ENCODE results near the gene SMG5. TPM values are rescaled to one million over a fixed set of nuclear protein-coding genes. Genes with fewer than 3 reads are reported as not detected.

The SMG5 gene
- polyA plus RNA-seq, 1 experiment = 20.8 TPM

DNA sequence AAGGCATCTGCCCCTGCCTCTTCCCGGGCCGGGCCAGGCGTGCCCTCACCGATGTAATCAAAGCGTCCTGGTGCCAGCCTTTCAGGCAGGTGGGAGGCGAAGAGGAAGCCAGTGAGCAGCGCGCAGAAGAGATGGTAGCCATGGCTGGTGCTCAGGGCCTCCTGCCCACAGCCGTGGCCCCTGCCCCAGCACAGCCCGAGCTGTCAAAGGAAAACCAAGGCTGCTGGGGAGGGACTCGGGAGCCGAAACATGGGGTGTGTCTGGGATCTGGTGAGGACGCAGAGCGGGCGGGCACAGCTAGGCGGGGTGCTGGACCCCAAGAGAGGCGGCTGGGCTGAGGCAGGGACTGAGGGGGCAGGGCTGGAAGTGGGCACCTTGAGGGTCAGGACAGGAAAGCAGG lies 37.9 kb downstream of the SMG5 start:
- Histone ChIP-seq H3K27ac (ENCODE audit: low read depth, low read length) (no peak overlapping the region), H3K27me3 (ENCODE audit: control insufficient read depth, insufficient read depth, low read length) (no peaks in the 10 kb centered on the region), H3K9me3 (ENCODE audit: control insufficient read depth, insufficient read depth, low read length) (no peaks in the 10 kb centered on the region; the same call in 1 of the 2 replicates), H3K4me3 (ENCODE audit: low read depth, low read length) (no peak overlapping the region)
- POLR2A ChIA-PET = interaction anchor here (0.6 to 1.2 kb wide), 3 partner anchors 11 to 131 kb away, joined by 3 to 6 read pairs (median 5); no protein-coding TSS in a partner anchor
- TF ChIP-seq, protein P1, sequence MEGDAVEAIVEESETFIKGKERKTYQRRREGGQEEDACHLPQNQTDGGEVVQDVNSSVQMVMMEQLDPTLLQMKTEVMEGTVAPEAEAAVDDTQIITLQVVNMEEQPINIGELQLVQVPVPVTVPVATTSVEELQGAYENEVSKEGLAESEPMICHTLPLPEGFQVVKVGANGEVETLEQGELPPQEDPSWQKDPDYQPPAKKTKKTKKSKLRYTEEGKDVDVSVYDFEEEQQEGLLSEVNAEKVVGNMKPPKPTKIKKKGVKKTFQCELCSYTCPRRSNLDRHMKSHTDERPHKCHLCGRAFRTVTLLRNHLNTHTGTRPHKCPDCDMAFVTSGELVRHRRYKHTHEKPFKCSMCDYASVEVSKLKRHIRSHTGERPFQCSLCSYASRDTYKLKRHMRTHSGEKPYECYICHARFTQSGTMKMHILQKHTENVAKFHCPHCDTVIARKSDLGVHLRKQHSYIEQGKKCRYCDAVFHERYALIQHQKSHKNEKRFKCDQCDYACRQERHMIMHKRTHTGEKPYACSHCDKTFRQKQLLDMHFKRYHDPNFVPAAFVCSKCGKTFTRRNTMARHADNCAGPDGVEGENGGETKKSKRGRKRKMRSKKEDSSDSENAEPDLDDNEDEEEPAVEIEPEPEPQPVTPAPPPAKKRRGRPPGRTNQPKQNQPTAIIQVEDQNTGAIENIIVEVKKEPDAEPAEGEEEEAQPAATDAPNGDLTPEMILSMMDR (IDR thresholded peaks at IDR 0.05; ENCODE audit: low read depth, low read length) = no peak
- CTCF ChIA-PET = no interaction called here
- DNase-seq (ENCODE audit: low read depth, low spot score) = no peak

DNA sequence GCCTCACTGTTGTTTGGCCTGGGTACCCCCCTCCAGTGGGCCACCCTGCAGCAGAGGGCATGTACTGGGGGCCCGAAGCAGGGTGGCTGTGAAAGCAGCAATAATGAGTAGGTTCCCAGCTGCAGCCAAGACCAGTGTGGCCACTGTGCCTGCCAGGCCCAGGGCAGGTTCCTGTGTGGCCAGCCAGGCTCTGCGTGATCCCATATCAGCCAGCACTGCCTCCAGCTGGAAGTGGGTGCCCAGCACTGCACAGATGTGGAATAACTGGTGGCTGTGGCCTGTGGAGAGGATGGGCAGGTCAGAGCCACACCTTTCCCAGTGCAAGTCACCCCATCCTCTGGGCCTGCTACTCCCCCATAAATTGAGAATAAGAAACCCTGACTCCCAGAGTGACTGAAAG lies 38.5 kb downstream of the SMG5 start:
- Histone ChIP-seq H3K27me3 (ENCODE audit: control insufficient read depth, insufficient read depth, low read length) (no peaks in the 10 kb centered on the region), H3K27ac (ENCODE audit: low read depth, low read length) (no peak overlapping the region), H3K4me3 (ENCODE audit: low read depth, low read length) (no peak overlapping the region), H3K9me3 (ENCODE audit: control insufficient read depth, insufficient read depth, low read length) (no peaks in the 10 kb centered on the region; the same call in 1 of the 2 replicates)
- DNase-seq (ENCODE audit: low read depth, low spot score) = no peak
- ChIA-PET POLR2A (interaction anchor here (0.6 to 1.1 kb wide), 2 partner anchors 11 to 19 kb away, joined by 5 to 6 read pairs; no protein-coding TSS in a partner anchor), CTCF (interaction anchor here (0.6 kb wide), 1 partner anchor 141 kb away, joined by 3 read pairs; no protein-coding TSS in a partner anchor)
- TF ChIP-seq, protein P1 (IDR thresholded peaks at IDR 0.05; ENCODE audit: low read depth, low read length) = no peak

DNA sequence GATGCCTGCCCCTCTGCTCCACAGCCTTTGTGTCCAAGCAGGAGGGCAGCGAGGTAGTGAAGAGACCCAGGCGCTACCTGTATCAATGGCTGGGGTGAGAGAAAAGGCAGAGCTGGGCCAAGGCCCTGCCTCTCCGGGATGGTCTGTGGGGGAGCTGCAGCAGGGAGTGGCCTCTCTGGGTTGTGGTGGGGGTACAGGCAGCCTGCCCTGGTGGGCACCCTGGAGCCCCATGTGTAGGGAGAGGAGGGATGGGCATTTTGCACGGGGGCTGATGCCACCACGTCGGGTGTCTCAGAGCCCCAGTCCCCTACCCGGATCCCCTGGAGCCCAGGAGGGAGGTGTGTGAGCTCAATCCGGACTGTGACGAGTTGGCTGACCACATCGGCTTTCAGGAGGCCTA lies 39.9 kb downstream of the SMG5 start:
- TF ChIP-seq, protein P1 (IDR thresholded peaks at IDR 0.05; ENCODE audit: low read depth, low read length) = no peak
- no peak for DNase-seq (ENCODE audit: low read depth, low spot score)
- CTCF ChIA-PET = interaction anchor here (1.0 kb wide), 1 partner anchor 18 kb away, joined by 3 read pairs; no protein-coding TSS in a partner anchor
- POLR2A ChIA-PET = no interaction called here
- H3K4me3 ChIP-seq (ENCODE audit: low read depth, low read length) = no peak overlapping the region
- no peak overlapping the region for H3K27ac ChIP-seq (ENCODE audit: low read depth, low read length)
- H3K27me3 ChIP-seq (ENCODE audit: control insufficient read depth, insufficient read depth, low read length) = no peaks in the 10 kb centered on the region
- H3K9me3 ChIP-seq (ENCODE audit: control insufficient read depth, insufficient read depth, low read length) = no peaks in the 10 kb centered on the region; the same call in 1 of the 2 replicates

DNA sequence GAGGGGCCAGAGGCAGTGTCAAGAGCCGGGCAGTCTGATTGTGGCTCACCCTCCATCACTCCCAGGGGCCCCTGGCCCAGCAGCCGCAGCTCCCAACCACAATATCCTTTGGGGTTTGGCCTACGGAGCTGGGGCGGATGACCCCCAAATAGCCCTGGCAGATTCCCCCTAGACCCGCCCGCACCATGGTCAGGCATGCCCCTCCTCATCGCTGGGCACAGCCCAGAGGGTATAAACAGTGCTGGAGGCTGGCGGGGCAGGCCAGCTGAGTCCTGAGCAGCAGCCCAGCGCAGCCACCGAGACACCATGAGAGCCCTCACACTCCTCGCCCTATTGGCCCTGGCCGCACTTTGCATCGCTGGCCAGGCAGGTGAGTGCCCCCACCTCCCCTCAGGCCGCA lies 40.7 kb downstream of the SMG5 start, which contains the start of gene BGLAP:
Gene BGLAP (plus strand): TSS at position 259 of the 400 bp plus-strand sequence. CDS start 48 bp downstream, at position 307.
- POLR2A ChIA-PET = no interaction called here
- H3K27ac ChIP-seq (ENCODE audit: low read depth, low read length) = no peak within 1 kb of the TSS
- TF ChIP-seq, protein P1 (IDR thresholded peaks at IDR 0.05; ENCODE audit: low read depth, low read length) = no peak
- no peak for DNase-seq (ENCODE audit: low read depth, low spot score)
- no peaks in the 10 kb centered on the region; the same call in 1 of the 2 replicates for H3K9me3 ChIP-seq (ENCODE audit: control insufficient read depth, insufficient read depth, low read length)
- no peak within 1 kb of the TSS for H3K4me3 ChIP-seq (ENCODE audit: low read depth, low read length)
- no peaks in the 10 kb centered on the region for H3K27me3 ChIP-seq (ENCODE audit: control insufficient read depth, insufficient read depth, low read length)
- CTCF ChIA-PET = interaction anchor here (1.0 kb wide), 1 partner anchor 17 kb away, joined by 3 read pairs; no protein-coding TSS in a partner anchor

DNA sequence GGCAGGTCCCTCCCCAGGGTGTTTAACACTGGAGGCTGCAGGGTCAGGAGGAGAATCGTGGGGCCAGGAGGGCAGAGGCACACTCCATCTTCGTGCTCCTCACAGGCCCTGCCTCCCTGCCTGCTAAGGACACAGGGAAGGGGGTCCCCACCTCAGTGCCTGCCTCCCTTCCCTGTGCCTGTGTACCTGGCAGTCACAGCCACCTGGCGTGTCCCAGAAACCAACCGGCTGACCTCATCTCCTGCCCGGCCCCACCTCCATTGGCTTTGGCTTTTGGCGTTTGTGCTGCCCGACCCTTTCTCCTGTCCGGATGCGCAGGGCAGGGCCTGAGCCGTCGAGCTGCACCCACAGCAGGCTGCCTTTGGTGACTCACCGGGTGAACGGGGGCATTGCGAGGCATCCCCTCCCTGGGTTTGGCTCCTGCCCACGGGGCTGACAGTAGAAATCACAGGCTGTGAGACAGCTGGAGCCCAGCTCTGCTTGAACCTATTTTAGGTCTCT lies 41.3 kb downstream of the SMG5 start:
- TF ChIP-seq, protein P1 (IDR thresholded peaks at IDR 0.05; ENCODE audit: low read depth, low read length) = no peak
- no peak overlapping the region for H3K27ac ChIP-seq (ENCODE audit: low read depth, low read length)
- CTCF ChIA-PET = no interaction called here
- DNase-seq (ENCODE audit: low read depth, low spot score) = no peak
- no peaks in the 10 kb centered on the region; the same call in 1 of the 2 replicates for H3K9me3 ChIP-seq (ENCODE audit: control insufficient read depth, insufficient read depth, low read length)
- no peaks in the 10 kb centered on the region for H3K27me3 ChIP-seq (ENCODE audit: control insufficient read depth, insufficient read depth, low read length)
- H3K4me3 ChIP-seq (ENCODE audit: low read depth, low read length) = no peak overlapping the region
- POLR2A ChIA-PET = interaction anchor here (0.6 kb wide), 1 partner anchor 161 kb away, joined by 3 read pairs; no protein-coding TSS in a partner anchor

All from AG04450 (cell line).